A172 (cell line): ENCODE results near the gene OPN4. TPM values are rescaled to one million over a fixed set of nuclear protein-coding genes. Genes with fewer than 3 reads are reported as not detected.

Experiments used
- DNase-seq: peaks from one replicate; pipeline ENCODE4 v3.0.0-alpha.2; 2015; ENCODE audit warnings: low spot score
- total RNA-seq: library from RNA; depleted of rRNA; stranded (reverse); fragments of >200 nt; shearing (Covaris generic); gene quantifications from 2 replicates; pipeline ENCODE4 v1.2.3, GENCODE V29; 2014

OPN4 gene
- total RNA-seq, 1 experiment from 2014 or later: not detected

GRCh38 chr10:86662186-86663045 lies 8.1 kb downstream of the OPN4 start:
- DNase-seq: no peak

GRCh38 chr10:86663046-86663345 lies 8.6 kb downstream of the OPN4 start:
- no peak for DNase-seq

GRCh38 chr10:86663576-86664339 lies 9.4 kb downstream of the OPN4 start:
- DNase-seq: no peak

GRCh38 chr10:86664341-86665217 lies 10.2 kb downstream of the OPN4 start:
- DNase-seq: no peak

- DNase-seq: no peak
These were observed 10.9 kb downstream of the OPN4 start for GRCh38 chr10:86665218-86665607.

- DNase-seq: no peak
These were observed 11.5 kb downstream of the OPN4 start for GRCh38 chr10:86665868-86666267.

- DNase-seq: no peak
These were observed 12.2 kb downstream of the OPN4 start for GRCh38 chr10:86666538-86666937.

- DNase-seq: no peak
These were observed 13.3 kb downstream of the OPN4 start for GRCh38 chr10:86667421-86668181.

GRCh38 chr10:86668297-86669165 lies 14.2 kb downstream of the OPN4 start, which contains the start of gene LDB3:
TSS of gene LDB3 (plus strand) at chr10:86668511. CDS start at chr10:86668692, 181 bp downstream.
- peak; percentile 68 for DNase-seq

GRCh38 chr10:86670290-86670811 lies 16.0 kb downstream of the OPN4 start:
- DNase-seq: no peak

- no peak for DNase-seq
These were observed 16.5 kb downstream of the OPN4 start for GRCh38 chr10:86670876-86671275.

- no peak for DNase-seq
These were observed 17.1 kb downstream of the OPN4 start for GRCh38 chr10:86671419-86671818.

- DNase-seq: no peak
These were observed 17.8 kb downstream of the OPN4 start for GRCh38 chr10:86671985-86672710.

- no peak for DNase-seq
These were observed 19.0 kb downstream of the OPN4 start for GRCh38 chr10:86673216-86673826.

- no peak for DNase-seq
These were observed 19.7 kb downstream of the OPN4 start for GRCh38 chr10:86673827-86674581.

- DNase-seq: no peak
These were observed 20.6 kb downstream of the OPN4 start for GRCh38 chr10:86674912-86675311.

- DNase-seq: no peak
These were observed 23.0 kb downstream of the OPN4 start for GRCh38 chr10:86677374-86677773.
